SU-DHL-6 (cell line): Measurements from ENCODE around the gene SDR42E1.
"Not testable (repeated sequence)": the region's sequence is repeated elsewhere in the genome, so short reads cannot be mapped to it uniquely, and the experiment has no call there.

ENCODE experiments used
- EZH2phosphoT487 ChIP-seq: fragments of 200-600 bp; sonication (generic), shearing (Covaris generic); conservative IDR thresholded peaks from 2 replicates; pipeline ENCODE4 v1.6.1; 2018; ENCODE audit warnings: mild to moderate bottlenecking, antibody characterized with exemption, low read length, moderate library complexity, mixed read lengths
- TF ChIP-seq, protein P1 (sequence below): fragments of 200-600 bp; sonication (generic); IDR thresholded peaks from one replicate; pipeline ENCODE4 v1.5.1; 2017; ENCODE audit warnings: antibody characterized with exemption, mild to moderate bottlenecking, low read length, moderate library complexity; ENCODE audit not compliant: insufficient read depth, poor library complexity, severe bottlenecking

DNA sequence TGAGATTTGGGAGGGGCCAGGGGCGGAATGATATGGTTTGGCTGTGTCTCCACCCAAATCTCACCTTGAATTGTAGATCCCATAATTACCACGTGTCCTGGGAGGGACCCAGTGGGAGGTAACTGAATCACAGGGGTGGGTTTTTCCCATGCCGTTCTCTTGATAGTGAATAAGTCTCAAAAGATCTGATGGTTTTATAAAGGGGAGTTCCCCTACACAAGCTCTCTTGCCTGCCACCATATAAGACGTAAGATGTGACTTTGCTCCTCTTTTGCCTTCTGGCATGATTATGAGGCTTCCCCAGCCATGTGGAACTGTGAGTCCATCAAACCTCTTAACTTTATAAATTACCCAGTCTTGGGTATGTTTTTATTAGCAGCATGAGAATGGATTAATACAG, 1.5 kb downstream of the SDR42E1 start:
- TF ChIP-seq, protein P1, sequence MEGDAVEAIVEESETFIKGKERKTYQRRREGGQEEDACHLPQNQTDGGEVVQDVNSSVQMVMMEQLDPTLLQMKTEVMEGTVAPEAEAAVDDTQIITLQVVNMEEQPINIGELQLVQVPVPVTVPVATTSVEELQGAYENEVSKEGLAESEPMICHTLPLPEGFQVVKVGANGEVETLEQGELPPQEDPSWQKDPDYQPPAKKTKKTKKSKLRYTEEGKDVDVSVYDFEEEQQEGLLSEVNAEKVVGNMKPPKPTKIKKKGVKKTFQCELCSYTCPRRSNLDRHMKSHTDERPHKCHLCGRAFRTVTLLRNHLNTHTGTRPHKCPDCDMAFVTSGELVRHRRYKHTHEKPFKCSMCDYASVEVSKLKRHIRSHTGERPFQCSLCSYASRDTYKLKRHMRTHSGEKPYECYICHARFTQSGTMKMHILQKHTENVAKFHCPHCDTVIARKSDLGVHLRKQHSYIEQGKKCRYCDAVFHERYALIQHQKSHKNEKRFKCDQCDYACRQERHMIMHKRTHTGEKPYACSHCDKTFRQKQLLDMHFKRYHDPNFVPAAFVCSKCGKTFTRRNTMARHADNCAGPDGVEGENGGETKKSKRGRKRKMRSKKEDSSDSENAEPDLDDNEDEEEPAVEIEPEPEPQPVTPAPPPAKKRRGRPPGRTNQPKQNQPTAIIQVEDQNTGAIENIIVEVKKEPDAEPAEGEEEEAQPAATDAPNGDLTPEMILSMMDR, result not testable (repeated sequence)
- not testable (repeated sequence) for TF ChIP-seq EZH2phosphoT487
